Stimulated activated CD8-positive, alpha-beta memory T cell treated with anti-CD3 and anti-CD28 coated beads, Interleukin-15, amount 100 ng/mL, for 1 hour (primary cell): ENCODE data around the gene NUTM2E.
"Not testable (repeated sequence)": the region's sequence is repeated elsewhere in the genome, so short reads cannot be mapped to it uniquely, and the experiment has no call there.

Source experiments
- DNase-seq: peaks from one replicate; pipeline ENCODE4 v3.0.0-alpha.2; 2020; ENCODE audit warnings: low read depth

The NUTM2E gene

GRCh38 chr10:79826496-79827215 is at the start of gene NUTM2E:
Gene NUTM2E, plus strand, starts transcription at chr10:79826739. Its CDS starts 15,002 bp downstream, at chr10:79841741.
- peak; percentile 37 for DNase-seq

DNA sequence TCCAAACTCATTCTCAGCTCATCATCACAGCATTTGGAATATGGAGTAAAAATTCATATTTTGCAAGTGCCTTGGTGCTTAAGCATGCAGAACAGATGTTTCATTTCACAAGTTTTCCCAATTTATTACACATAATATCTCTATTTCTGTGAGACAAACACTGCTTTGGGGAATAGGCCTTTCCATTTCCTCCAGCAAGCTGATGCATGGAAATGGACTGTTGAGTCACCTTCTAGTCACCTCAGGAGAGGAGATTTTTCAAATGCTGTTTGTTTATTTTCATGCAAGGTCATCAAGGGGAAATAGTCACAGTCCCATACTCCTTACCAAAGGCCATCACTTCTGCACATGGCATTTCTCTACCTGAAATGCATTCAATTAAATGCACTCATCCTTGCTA is 48.5 kb upstream of the NUTM2E start:
- not testable (repeated sequence) for DNase-seq

DNA sequence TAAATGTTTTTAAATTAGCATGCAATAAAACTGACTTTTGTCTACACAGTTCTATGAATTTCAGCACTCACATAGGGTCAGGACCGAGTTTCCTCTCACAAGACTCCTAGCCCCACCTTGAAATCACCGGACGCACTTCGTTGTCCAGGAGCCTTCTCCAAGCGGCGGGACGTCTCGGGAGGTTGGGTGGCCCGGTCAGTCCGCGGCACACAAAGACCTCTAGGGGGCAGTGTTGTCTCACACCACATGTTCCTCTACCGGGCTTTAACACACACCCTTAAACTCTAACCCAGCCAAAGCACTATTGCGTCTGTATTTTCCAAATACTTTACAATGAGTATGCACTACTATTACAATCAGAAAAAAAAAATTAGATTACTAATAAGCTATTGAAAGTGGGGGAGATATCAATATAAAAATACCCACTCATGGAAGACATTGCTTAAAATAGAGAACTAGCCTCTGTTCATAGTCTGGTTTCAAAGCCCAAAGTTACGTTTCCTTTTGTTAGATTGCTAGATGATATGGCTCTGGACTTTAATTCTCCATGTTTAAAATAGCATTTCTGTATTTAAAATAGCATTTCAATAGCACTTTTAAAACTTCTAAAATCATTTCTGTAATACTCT is 47.1 kb upstream of the NUTM2E start:
- DNase-seq, result peak; percentile 31

GRCh38 chr10:79779992-79780391 is 46.5 kb upstream of the NUTM2E start:
- not testable (repeated sequence) for DNase-seq

DNA sequence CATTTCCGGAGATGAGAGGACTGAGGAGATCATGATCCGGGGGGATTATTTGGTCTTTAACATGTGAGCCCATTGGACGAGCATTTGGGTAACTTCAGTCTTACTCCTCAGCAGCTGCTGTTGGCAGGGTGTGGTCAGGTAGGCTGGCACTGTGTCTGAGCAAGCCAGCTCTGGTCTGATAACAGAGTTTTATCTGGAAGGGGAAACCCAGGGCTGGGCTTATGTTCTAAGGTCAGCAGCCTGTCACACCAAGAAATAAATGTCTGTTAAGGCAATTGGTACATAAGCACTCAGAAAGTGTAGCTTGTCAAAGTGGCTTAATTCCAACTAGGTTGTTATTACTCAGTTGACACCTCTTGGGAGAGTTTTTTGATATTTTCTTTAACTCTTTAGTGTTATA is 45.0 kb upstream of the NUTM2E start:
- DNase-seq, result not testable (repeated sequence)

DNA sequence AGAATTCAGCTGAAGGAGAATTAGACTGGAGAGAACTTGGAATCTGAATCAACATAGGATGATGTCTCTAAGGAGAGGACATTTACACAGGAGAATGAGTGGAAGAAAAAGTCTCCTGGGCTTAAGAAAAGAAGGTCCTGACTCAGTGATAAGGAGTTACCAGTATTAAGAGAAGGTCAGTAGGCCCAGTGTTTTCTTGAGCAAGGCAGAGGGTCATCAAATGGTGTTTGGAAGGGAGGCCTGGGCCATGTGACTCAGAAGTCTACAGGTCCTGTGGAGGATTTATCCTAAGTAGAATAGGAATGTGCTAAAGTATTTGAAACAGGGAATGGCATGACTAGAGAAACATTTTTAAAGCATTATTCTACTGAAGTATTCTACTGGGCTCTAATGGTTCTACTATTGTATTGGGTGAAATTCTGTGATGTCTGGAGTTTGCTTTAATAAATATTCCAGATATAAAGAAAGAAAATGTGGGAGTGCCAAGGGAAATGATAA is 39.0 kb upstream of the NUTM2E start:
- not testable (repeated sequence) for DNase-seq

DNA sequence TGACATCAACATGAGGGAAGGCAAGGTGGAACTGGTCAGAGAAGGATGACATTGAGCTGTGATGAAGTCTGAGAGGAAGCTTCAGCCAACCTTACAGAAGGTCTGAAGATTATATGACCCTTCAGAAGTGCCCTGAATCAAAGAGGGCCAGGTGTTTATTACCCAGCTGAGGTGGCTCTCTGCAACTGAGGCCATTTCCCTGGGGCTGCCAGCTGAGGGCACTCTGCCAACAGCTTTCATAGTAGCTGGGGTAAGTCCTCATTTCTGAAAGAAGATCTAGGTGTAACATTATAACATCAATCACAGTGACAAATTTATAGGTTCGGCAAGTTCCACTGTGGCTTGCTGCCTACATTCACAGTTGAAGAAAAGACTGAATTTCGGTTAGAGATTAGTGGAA is 37.2 kb upstream of the NUTM2E start:
- not testable (repeated sequence) for DNase-seq

GRCh38 chr10:79791906-79792517 is 34.5 kb upstream of the NUTM2E start:
- not testable (repeated sequence) for DNase-seq

- DNase-seq, result not testable (repeated sequence)
Observed at GRCh38 chr10:79799337-79799736, 27.2 kb upstream of the NUTM2E start.

DNA sequence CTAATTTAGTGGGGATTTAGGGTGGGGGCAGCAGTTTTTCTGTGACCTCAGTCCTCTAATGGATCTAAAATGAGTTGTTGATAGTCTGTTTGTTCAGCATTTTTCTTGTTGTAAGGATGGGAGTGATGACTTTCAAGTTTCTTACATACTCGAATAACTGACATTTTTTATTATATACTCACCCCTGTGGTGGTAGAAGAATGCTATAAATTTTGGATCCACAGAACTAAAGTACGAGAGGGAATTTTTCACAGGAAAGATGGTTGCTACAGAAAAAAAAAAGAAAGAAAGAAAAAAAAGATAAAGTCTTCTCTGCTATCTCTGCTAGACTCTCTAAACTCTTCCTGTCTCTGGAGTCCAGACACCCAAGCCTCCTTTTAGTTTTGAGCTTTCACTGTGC is 20.7 kb upstream of the NUTM2E start:
- DNase-seq, result not testable (repeated sequence)

DNA sequence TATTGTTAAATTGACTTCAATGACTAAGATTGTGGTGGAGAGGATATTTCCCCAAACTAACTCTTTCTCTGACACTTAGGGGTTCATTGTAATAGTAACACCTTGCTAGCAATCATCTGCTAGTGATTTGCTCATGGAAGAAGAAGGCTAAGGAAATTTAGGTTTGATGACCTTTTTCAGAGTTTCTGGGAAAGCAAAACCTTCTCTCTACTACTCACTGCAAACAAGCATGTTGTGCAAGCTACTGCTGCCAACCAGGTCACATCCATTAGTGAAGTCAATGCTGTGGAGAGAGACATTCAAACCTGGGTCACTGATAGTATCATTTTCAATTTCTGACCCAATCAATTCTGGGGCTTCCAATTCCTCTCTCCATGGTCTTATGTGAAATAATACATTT is 14.6 kb upstream of the NUTM2E start:
- DNase-seq, result not testable (repeated sequence)

GRCh38 chr10:79816290-79816689 is 10.2 kb upstream of the NUTM2E start:
- DNase-seq, result not testable (repeated sequence)

- DNase-seq, result not testable (repeated sequence)
Observed at GRCh38 chr10:79823387-79823786, 3.2 kb upstream of the NUTM2E start.

DNA sequence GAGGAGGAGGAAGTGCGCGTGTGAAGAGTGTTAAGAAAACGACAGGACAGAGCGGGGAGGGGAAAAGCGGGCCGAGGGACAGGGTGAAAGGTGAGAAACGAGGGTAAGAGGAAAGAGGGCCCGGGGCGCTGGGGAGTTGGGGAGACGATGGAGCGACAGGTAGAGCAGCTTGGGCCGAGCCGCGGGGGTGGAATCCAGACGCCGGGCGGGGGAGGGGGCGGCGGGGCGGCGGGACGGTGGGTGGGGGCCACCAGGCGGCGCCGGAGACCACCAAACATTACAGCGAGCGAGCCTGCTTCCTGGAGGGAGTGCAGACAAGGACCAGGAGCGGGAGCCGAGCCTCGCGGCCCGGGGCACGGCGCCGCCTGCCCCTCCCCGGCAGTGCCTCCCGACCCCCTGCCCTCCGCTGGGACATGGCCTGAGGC is 940 bp upstream of the NUTM2E start:
- not testable (repeated sequence) for DNase-seq

- DNase-seq, result not testable (repeated sequence)
Observed at GRCh38 chr10:79826131-79826495, 426 bp upstream of the NUTM2E start.

GRCh38 chr10:79833833-79834232 is 7.3 kb downstream of the NUTM2E start:
- DNase-seq, result not testable (repeated sequence)

GRCh38 chr10:79835891-79836290 is 9.4 kb downstream of the NUTM2E start:
- not testable (repeated sequence) for DNase-seq

DNA sequence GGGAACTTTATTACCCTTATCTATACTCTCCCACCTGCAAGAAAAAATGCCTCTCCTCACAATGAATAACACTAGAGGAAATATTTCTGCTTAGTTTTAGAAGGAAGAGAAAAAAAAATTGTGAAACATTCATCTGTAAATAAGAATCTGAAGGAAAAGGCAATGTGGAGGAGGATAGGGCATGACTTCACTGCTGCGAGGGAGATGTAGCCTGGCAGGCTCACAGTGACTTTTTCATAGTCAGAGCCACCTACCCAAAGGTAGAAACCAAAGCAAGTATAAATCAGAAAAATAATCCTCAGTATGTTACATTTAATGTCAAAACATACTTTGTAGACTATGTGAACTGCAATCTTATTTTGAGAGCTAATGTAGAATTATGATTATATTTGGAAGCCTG is 10.4 kb downstream of the NUTM2E start:
- not testable (repeated sequence) for DNase-seq

GRCh38 chr10:79838441-79838840 is 11.9 kb downstream of the NUTM2E start:
- not testable (repeated sequence) for DNase-seq

DNA sequence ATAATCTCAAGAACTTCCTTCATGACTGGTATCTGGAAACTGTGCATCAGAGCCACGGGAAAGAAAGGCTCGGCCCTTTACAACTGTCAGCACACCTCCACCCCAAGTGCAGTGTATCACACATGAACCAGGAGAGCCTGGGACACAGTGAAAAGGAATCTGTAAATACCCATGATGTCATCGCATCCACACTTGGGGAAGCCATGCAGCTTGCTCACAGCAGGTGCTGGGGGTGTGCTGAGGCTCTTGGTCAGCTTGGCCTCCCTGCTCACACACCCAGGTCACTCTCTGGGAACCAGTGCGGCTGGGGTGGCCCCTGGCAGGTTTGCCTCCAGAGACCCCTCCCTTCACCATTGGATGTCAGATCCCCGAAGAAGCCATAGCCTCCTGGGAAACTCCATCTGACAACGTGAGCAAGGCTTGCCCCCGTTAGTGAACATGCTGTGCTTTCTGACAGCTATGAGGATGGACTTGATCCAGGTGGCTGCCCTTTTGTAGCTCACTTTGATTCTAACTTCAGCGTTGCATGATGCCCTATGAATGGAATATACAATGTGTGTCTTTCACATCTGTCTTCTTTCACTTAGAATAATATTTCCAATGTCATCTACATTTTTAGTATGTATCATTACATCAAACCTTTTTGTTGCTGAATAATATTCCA is 26.8 kb downstream of the NUTM2E start:
- not testable (repeated sequence) for DNase-seq

- DNase-seq, result not testable (repeated sequence)
Observed at GRCh38 chr10:79862269-79862668, 35.7 kb downstream of the NUTM2E start.

DNA sequence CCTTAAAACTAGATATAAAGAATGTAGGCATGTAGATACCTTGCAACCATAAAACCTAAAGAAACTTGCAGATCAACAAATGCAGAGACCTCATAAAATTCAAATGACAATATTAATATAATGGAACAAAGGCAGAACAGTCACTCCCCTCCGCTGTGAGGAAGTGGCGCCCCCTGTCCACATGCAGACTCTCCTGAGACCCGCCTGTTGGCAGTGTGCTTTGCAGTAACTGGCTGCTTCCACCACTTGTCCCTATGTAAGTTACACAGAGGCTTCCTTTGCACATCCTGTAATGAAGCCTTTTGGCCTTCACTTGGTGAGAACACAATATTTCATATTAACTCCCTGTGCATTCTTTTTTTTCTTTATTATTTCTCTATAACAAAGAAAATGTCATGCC is 36.3 kb downstream of the NUTM2E start:
- not testable (repeated sequence) for DNase-seq
